ENCODE data around the gene GPRIN3. TPM values are rescaled to one million over a fixed set of nuclear protein-coding genes. Genes with fewer than 3 reads are reported as not detected.

GPRIN3 gene
- total RNA-seq, 3 donors from 2014 or later, result 6.0 to 23.8 (median 23.7) TPM

- no peaks in the 10 kb centered on the region for H3K9me3 ChIP-seq
- DNase-seq (peak in 1 of 3 donors; percentile 30), ATAC-seq (peak; percentile 60)
- intact Hi-C loops (cut with DNase I, micrococcal nuclease), result no loop called here
- H3K36me3 ChIP-seq (ENCODE audit: low read depth), result no peaks in the 10 kb centered on the region
- no peak for TF ChIP-seq CTCF (IDR thresholded peaks at IDR 0.05)
- peaks cover 14% of the 10 kb centered on the region for H3K4me1 ChIP-seq (ENCODE audit: low read depth)
- no peak overlapping the region for H3K4me3 ChIP-seq
Measured at GRCh38 chr4:89196745-89197144, 110.9 kb downstream of the GPRIN3 start.

- ATAC-seq (no peak), DNase-seq (no peak)
- Histone ChIP-seq H3K4me1 (ENCODE audit: low read depth) (peaks cover 14% of the 10 kb centered on the region), H3K4me3 (no peak overlapping the region), H3K36me3 (ENCODE audit: low read depth) (no peaks in the 10 kb centered on the region), H3K9me3 (no peaks in the 10 kb centered on the region)
- TF ChIP-seq CTCF (IDR thresholded peaks at IDR 0.05), result no peak
- intact Hi-C loops (cut with DNase I, micrococcal nuclease), result no loop called here
Measured at GRCh38 chr4:89196056-89196674, 111.4 kb downstream of the GPRIN3 start.

- no peak for TF ChIP-seq CTCF (IDR thresholded peaks at IDR 0.05)
Measured at GRCh38 chr4:89193843-89194242, 113.8 kb downstream of the GPRIN3 start.

More at GRCh38 chr4:89193843-89194242, 113.8 kb downstream of the GPRIN3 start:
- intact Hi-C loops (cut with DNase I, micrococcal nuclease), result no loop called here
- ATAC-seq (peak; percentile 34), DNase-seq (peak in 1 of 3 donors; percentile 18)
- H3K4me1 ChIP-seq (ENCODE audit: low read depth), result peaks cover 14% of the 10 kb centered on the region
- H3K9me3 ChIP-seq, result no peaks in the 10 kb centered on the region
- H3K4me3 ChIP-seq, result no peak overlapping the region
- H3K36me3 ChIP-seq (ENCODE audit: low read depth), result no peaks in the 10 kb centered on the region

Other genes with a start within 250 kb of the GPRIN3 start
- gene TIGD2, start 196.3 kb downstream of the GPRIN3 start, total RNA-seq, result 1 to 10 TPM; 2.6 to 5.3 (median 4.8) TPM